Measurements from ENCODE around the gene KIT. TPM values are rescaled to one million over a fixed set of nuclear protein-coding genes. Genes with fewer than 3 reads are reported as not detected.
A peak's percentile ranks its signal among the peaks of the same experiment; 100 is the strongest.

The KIT gene
- total RNA-seq, 1 experiment from 2014 or later = not detected

DNA sequence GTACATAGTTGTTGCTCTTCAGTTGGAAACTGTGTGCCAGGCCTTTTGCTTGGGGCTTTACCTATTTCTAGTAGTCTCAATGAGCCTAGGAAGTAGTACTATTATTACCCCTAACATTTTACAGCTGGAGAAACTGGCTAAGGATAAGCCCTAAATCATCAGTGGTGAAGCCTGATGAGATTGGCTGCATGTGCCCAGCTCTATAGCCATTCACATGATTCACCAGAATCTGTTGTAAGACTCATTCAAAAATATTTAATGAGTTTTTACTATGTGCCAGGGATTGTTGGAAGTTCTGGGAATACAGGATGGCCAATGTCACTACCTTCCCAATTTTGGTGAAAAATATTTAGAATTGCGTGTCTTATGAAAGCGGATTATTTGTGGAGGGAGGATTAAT is 2.8 kb downstream of the KIT start:
- no peak for DNase-seq (ENCODE audit: low read depth)

DNA sequence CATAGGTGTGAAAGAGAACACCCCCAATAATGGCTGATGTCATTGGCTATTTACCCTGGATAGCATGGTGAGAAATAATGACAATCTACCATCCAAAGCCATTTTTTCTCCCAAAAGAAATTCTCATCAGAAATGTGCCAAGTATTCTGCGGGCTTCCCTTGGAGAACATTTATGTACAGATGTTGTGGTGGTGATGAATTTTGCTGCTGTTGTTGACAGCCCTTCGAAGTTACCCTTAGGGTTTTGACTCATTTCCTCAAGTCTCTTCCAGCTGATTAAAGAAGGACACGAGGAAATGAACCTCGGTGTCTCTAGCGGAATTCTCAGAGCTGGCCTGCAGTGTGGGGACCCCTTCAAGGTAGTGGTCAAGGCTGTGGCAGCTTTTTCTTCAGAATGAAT is 3.4 kb downstream of the KIT start:
- DNase-seq (ENCODE audit: low read depth) = peak; percentile 53

DNA sequence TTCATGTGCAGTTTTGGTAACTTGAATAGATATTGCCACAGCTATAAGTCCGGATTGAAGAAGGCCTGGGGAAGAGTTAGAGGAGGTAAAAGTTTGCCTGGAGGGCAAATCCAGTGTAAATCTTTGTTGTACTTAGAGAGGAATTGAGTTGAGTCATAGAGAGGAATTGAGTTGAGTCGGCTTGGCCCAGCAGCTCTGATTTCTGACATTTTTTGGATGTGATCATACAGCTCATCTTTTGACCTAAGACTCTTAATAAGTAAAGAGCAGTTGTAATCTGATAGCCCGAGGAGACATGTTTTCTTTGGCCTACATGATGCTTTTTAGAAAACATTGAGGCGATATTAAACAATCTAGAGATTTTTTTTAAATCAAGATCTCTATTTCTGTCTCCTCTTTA is 3.9 kb downstream of the KIT start:
- DNase-seq (ENCODE audit: low read depth) = peak; percentile 73

DNA sequence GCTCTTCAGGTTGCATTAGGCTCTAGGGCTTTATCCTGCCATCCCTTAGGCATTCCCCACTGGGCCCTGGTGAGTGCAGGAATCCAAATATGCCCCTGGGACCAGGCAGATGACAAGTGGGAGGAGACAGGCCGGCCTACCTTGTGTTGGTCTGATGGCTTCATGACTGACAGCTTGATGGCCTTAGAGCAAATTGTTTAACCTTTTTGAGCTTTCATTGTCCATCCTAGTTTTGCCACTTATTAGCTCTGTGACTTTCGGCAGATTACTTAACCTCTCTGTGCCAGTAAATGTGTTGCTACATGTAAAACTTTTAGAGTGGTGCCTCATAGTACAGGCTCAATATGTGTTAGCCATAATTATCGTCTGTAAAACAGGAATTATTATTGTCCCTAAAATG is 4.4 kb downstream of the KIT start:
- no peak for DNase-seq (ENCODE audit: low read depth)

DNA sequence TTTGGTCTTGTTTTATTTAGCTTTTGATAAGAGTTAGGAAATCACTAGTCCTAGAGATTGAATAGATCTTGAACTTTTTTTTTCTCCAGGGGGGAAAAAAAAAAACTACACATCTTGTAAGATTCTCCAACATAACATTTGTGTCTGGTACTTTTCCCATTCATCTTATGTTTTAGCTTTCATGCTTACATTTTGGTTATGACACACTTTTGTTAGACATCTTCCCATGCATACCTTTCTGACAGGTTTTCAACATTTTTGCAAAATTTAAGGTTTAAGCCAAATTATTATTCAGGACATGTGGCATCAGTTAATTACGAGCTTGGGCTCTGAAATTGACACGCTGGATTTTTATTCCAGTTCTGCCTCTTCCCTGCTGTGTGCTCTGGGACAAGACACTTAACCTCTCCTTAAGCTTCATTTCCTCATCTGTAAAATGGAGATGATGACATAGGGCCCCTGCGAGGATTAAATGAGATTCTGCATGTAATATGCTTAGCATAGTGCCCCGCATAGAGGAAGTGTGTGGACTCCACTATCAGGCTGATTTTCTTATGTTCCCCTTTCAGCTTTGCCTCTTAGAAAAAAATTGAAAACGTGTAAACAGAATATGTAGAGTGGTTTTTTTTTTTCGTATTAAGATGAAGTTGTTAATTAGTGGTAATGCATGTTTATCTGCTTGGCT is 5.3 kb downstream of the KIT start:
- no peak for DNase-seq (ENCODE audit: low read depth)

DNA sequence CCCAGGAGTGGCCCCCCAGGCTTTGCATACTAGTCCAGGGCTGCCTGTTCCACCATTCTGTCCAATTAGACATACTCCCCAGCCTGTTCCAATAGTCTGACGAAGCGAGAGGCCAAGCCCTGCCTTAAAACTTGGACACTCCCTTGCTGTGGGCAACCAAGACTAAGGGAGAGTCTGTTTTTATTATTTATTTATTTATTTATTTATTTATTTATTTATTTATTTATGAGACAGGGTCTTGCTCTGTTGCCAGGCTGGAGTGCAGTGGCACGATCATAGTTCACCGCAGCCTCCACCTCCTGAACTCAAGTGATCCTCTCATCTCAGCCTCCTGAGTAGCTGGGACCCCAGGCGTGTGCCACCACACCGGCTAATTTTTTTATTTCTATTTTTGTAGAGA is 6.6 kb downstream of the KIT start:
- no peak for DNase-seq (ENCODE audit: low read depth)

DNA sequence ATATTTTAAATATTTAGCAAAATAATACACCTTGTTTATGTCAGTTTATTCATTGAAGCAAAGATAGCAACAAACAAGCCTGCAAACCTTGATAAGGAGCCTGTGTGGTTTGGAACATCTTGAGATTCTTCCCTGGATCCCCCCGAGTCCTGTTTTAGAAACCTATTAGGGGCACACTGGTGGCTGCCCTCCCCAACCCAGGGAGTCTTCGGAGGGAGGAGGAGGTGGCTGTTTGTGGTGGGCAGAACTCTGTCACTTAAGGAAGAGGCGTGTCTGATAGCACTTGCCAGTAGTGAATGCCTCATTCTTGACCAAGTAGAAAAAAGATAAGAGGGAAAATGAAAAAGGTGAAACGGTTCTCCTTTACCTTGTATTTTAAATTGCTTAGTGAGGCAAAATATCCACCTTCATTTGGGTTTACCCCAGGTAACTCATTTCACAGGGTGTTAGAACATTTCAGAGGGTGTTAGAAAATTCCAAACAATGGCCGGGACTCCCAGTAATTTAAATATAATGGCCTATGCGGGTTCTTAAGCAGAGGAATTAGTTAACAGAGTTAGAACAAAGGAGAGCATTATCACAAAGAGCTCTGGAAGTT is 10.4 kb downstream of the KIT start:
- no peak for DNase-seq (ENCODE audit: low read depth)

DNA sequence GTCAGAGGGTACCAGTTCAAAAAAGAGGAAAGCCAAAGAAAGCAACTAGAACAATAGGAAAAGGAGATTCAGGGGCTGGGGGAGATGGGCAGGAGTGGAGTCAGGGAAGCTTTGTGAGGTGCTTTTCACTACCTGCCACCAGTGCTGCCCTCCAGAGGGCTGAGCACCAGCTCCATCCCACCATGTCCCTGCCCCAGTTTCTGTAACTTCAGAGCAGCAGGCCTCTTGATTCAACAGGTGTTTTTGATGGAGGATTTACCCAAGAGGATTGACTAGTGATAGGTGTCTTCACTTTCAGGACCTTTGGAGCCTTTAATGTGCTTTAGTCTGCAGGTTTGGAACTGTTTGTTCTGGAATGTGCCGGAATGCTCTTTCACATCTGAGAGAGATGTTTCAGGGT is 12.1 kb downstream of the KIT start:
- no peak for DNase-seq (ENCODE audit: low read depth)

DNA sequence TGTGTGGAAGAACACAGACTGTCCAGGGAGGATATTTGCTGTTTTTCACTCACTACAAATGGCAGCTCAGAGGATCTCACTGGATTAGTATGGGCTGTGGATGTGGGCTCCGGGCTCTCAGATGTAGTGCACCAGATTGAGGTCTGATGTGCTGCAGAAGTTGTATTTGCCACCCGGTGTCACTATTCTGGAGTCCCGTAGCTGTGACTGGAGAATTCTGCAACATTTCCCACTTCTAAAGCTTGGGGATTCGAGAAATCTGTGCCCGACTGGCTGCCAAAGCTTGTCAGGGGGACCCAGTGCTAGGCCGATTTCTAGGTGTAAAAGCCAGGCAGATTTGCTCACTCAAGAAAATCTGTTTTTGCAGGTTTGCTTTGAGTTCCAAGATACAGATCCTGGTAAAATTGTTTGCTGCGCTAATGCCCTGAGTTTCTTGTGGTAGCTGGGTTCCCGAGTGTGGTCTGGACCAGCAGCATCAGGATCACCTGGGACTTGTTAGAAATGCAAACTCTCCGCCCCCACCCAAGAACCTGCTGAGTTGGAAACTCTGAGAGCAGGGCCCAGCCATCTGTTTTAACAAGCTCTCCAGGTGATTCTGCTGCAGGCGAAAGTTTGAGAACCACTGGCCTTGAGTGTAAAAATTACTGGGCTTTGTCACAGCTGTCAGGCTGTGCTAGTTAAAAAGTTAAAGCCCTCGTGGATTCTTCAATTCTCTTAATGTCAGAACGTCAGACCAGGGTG is 18.1 kb downstream of the KIT start:
- DNase-seq (ENCODE audit: low read depth) = no peak

DNA sequence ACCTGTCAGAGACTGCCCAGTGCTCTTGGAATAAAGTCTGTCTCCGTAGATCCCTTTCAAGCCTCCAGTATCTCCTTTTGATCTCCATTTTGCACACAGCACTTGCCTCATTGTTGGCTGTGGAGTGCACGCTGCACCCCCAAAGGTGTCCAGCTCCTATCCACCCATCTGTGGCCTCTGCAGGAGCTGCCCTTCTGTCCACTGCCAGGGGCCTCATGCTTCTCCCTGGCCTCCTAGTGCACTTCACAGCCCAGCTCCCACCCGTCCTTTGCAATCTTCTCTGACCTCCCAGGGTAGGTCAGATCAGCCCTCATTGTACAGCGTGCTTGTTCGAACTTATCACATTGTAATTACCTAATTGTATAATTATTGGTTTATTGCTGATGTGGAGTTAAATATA is 18.9 kb downstream of the KIT start:
- no peak for DNase-seq (ENCODE audit: low read depth)

DNA sequence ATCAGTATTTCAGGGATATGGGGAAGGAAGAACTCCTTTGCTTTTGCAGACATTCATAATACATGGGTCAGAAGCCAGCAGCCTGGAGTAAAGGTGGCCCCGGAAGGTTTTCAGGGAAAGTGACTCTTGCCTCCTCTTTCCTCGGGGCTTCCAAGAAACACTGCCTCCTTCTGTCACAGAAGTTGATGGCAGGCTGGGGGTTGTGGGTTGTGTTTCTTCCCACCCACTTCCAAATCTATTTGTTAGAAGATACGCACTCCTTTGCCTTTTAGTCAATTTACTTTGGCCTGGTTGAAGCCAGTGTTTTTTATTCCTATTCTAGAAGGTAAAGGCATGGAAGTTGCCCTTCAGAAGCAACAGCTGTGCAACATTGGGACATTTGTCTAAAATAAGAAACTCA is 19.7 kb downstream of the KIT start:
- no peak for DNase-seq (ENCODE audit: low read depth)

DNA sequence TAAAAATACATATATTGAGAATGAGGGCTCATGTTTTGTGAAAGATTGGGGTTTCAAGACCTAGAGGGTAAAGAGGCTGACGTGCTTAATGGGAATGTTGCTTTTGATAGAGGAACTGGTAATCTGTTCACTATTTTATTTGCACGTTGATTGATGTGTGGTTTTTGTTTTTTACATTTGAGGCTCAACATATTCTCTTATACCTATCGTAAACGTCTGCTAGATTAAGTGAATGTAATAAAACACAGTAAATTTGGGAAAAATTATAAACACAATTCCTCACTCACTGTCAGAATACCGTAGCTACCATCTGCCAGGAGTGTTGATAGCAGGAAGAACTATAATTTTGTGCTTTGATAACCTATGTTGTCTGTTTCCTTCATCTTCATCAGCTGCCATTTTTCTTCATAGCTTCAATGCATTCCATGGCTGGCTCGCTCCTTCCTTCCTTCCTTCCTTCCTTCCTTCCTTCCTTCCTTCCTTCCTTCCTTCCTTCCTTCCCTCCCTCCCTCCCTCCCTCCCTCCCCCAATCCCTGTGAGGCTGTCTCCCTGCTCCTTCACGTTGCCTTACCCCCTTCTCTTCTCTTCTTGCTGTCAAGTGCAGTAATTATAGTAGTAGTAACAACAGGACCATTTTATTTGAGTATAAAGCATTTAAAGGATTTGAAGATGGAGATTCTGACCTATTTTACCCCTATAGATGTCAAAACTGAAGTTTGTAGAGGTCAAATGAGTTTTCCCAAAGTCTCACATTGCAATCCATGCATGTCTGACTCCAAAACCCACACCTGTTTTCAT is 20.3 kb downstream of the KIT start:
- no peak for DNase-seq (ENCODE audit: low read depth)

DNA sequence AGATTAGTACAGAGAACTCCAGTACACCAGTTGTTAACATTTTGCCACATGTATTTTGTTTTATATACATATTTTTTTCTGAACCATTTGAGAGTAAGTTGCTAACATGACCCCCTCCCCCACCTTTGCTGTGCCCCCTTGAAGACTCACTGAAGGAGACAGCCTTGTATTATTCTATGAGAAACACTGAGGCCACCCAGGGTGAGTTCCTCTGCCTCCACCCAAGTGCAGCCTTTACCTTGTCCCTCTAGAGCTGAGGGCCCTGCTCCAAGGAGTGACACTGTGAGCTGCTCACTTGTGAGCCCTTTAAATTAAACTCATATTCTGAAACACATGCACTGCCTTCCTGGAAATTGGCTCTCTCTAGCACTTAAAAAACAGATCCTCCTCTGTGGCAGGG is 21.1 kb downstream of the KIT start:
- no peak for DNase-seq (ENCODE audit: low read depth)

DNA sequence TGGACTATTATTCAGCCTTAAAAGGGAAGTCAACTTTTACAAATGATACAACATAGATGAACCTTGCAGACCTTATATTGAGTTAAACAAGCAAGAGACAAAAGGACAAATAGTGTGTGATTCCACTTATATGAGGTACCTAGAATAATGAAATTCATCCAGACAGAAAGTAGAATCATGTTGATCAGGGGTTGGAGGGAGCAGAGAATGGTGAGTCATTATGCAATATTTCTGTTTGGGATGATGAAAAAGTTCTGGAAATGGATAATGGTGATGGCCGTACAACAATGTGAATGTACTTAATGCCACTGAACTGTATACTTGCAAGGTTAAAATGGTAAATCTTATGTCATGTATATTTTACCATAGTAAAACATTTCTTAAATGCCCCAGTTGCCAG is 22.1 kb downstream of the KIT start:
- no peak for DNase-seq (ENCODE audit: low read depth)

DNA sequence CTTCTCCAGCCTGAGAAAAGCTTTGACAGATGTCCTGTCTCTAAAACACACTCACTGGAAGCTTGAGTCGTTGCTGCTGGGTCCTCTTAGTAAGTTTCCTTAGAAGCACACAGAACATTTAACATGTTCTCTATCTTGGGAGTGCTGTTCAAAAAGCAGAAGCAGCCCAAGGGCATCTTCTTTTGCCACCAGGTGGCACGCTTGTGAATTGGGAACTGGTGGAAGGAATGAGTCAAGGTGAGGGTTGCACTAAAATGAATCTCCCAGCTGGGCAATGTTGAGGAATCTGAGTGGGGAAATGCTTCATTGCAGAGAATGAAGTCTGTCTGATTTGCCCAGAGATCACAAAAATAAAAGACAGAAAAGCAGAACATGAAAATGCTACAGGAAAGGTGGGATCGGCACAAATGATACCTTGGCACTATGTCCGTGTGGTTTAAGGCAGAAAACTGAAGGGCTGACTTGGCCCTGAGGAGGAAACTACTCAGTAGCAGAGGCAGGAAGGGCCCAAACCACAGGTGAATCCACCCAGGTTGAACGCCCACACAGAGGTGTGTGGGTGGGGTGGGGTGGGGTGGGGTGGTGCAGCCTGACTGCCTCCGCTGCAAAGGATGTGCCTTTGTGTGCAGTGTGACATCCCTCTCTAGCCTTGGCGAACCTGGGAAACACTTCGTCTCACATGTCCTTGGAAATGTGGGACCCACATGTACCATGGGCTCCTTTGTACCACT is 26.0 kb downstream of the KIT start:
- DNase-seq (ENCODE audit: low read depth) = peak; percentile 19

DNA sequence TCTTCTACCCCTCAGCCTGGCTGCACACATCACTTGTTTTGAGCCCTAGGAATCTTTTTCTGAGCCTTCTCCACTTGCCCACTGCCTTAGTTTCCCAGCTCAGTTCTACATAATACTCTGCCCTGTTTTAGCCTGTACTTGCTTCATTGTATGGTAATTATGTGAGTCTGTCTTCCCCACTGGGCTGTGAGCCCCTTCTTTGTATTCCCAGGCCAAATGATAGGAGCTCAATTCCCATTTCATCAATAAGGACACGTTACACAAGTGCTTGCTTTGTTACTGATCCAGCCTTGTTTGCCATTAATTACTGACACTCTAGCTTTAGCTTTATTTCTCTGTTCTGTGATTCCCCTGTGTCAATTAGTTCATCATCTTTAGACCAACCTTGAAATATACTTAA is 28.1 kb downstream of the KIT start:
- no peak for DNase-seq (ENCODE audit: low read depth)

DNA sequence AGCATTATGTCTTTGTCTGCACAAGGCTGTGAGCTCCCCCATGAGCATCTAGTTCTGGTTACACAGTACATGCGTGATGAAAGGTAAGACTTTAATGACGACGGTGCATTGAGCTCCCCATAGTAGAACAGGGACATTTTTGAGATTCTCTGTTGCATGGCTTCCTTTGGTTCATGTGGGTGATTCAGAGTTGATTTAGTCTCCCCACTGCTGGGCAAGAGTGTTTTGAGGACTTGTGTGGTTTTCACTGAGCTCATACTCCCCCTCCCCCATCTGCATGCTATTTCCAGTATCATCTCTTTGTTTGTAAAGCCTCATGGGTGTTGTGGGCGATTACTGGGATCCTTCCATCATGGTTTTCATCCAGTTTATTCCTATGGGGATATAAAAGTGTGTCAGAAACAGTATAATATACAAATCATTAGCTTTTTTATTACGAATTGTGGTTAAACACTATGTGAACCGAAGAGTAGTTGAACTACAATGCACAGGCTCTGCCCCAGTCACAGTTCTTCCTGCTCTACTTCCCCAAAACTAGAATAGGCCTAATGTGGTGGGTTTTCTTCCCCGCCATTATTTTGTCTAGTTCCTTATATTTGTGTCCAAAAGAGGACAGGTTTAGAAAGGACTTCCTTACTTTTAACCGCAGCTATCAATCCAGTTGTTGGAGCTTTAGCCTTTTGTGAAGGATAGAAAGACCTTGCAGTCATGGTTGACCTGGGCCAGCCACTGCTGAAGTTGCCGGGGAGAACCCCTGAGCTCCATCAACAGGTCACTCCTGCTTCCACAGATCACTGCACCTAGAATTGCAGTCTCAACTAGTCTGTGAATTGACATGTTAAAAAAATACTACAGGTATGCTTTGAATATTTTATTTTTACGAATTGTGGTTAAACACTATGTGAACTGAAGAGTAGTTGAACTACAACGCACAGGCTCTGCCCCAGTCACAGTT is 30.4 kb downstream of the KIT start:
- DNase-seq (ENCODE audit: low read depth) = peak; percentile 2

DNA sequence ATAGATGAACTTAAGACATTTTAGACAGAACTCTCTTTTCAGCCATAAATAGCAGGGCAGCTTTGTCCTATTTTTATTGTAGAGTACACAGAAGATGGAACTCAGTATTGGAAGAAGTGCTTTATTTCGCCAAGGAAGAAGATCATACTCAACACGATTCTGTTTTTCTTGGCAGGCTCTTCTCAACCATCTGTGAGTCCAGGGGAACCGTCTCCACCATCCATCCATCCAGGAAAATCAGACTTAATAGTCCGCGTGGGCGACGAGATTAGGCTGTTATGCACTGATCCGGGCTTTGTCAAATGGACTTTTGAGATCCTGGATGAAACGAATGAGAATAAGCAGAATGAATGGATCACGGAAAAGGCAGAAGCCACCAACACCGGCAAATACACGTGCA is 37.6 kb downstream of the KIT start:
- no peak for DNase-seq (ENCODE audit: low read depth)

DNA sequence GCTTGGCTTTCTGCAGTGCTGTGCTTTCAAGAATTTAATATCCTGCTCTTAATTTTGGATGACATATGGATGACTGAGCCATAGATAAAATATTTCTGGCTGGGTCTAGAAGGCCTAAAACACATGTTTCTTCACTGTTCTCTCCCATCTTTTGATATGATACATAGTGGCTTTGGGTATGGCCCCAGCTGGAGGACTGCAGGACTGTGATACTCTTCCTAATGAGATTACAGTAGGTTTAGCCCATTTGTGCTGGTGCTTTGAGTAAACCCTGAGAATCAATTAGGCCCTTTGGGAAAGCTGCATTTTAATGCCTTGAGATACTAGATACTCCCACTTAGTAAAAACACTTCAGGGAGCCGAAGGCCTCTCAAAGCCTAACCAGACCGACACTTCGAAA is 38.0 kb downstream of the KIT start:
- no peak for DNase-seq (ENCODE audit: low read depth)

DNA sequence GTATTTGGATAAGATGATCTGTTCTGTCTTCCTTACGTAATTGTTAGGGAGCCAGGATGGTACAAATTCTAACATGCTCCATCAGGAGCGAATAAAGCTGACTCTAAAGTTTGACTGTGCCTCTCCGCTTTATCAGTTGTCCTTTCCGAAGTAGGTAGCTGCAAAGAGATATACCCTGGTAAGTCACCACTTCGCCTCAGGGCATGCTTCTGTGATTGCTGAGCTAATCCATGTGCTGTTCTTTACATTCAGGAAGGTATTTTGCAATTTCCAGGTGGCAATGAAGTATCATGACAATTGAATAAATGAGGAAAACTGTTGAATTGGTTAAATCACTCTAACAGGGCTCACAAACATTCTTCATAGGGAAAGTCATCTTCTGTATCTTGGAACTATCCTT is 38.9 kb downstream of the KIT start:
- DNase-seq (ENCODE audit: low read depth) = no peak
